Stimulated activated CD4-positive, alpha-beta T cell treated with anti-CD3 and anti-CD28 coated beads, TNF-alpha, amount 100 ng/mL, for 4 hours (primary cell): ENCODE results near the gene RNLS.

Source experiments
- DNase-seq, 3 experiments: peaks; one replicate each; pipeline ENCODE4 v3.0.0-alpha.2; 2020; ENCODE audit warnings: low read depth in 3 of 3

Gene RNLS

DNA sequence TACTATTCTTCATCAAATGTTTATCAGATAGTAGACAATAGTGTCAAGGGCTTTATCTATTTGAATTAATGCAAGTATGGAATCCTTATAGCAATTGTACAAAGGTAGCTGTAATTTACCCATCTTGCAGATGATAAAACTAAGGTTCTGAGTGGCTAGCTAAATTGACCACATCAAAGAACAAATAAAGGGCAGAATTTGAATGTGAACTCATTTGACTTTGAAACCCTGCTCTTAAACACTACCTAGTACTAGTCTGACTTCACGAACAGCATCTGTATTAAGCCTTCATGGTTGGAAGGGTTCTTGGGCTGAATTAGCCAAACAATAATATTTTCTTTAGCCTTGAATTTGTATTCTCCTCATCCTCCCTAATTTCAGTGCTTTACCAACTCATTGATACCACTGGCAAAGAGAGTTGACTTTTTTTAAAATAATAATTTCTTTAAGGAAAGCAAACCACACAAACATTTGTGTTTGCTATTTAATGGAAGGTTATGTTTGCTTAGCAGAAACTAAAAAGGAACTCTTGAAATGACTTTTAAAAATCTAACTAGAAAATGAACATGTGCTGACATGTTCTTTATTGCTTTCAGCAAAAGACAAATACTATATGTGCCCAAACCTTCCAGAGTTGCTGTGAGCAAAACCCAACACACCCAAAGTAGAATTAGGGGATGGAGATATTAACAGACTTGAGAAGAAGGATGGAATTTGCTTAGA, 322.6 kb downstream of the RNLS start:
- no peak for DNase-seq

DNA sequence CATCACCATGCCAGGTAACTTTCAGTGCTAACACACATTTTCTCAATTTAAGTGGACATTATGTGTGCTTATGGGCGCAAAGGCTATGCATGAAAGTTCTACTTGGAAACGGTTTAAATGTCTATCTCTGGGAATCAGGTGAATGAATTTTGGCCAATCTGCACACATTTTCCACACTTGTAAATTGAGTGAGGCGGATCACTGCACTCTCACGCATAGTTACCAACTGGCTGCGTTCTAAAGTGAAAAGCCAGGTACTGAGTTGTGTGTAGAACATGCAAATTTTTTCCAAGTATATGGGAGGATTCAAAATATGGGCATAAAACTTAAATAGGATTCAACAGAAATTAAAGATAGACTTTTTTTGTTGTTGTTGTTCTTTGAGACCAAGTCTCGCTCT, 323.7 kb downstream of the RNLS start:
- no peak for DNase-seq

- DNase-seq: no peak
Observed at GRCh38 chr10:88256886-88257285, 326.2 kb downstream of the RNLS start.

GRCh38 chr10:88256013-88256680, 327.0 kb downstream of the RNLS start:
- no peak for DNase-seq

- DNase-seq: no peak
Observed at GRCh38 chr10:88254091-88254490, 329.0 kb downstream of the RNLS start.

DNA sequence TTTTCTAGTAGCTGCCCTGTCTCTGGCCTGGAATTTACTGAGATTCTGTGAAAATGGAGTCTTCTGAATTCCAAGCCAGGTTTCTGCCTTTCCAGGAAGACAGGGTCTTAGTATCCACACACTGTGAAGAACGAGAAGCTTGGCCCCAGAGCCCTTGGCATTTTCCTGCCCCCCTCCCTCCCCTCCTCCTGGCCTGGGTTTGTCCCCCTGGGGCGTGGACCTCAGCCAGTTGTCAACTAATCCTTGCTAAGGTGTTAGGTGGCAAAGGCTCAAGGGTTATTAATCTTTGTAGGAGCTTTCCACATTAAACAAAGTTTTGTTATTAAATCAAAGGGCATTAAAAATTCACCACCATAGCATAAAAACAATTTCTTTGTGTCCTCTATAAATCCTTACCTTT, 329.5 kb downstream of the RNLS start:
- no peak for DNase-seq

- no peak for DNase-seq
Observed at GRCh38 chr10:88253128-88253527, 330.0 kb downstream of the RNLS start.

- DNase-seq: no peak
Observed at GRCh38 chr10:88249450-88249849, 333.7 kb downstream of the RNLS start.

GRCh38 chr10:88246675-88247074, 336.4 kb downstream of the RNLS start:
- DNase-seq: no peak

DNA sequence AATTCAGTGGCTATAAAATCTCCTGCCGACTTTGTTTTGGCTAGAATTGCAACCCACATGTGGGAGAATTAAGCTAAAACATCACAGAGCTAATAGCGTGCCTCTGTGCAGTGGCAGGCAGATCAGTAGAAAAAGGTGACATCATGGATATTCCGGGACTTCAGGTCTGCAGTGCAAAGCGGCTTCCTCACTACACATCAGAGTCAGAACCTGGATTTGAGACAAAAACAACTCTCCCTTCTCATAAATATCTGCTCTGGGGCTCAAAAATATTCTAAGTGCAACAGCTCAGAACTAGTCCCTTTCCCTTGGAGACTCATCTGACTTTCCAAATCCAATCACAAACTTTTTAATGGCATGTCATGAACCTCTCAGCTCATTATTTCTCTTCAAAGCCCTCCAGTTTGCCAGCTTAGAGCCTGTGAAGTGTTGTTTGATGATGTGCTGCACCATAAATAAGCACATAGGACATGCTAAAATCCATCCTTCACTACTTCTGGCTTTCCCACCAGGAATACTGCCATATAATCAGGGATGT, 337.1 kb downstream of the RNLS start:
- no peak for DNase-seq

DNA sequence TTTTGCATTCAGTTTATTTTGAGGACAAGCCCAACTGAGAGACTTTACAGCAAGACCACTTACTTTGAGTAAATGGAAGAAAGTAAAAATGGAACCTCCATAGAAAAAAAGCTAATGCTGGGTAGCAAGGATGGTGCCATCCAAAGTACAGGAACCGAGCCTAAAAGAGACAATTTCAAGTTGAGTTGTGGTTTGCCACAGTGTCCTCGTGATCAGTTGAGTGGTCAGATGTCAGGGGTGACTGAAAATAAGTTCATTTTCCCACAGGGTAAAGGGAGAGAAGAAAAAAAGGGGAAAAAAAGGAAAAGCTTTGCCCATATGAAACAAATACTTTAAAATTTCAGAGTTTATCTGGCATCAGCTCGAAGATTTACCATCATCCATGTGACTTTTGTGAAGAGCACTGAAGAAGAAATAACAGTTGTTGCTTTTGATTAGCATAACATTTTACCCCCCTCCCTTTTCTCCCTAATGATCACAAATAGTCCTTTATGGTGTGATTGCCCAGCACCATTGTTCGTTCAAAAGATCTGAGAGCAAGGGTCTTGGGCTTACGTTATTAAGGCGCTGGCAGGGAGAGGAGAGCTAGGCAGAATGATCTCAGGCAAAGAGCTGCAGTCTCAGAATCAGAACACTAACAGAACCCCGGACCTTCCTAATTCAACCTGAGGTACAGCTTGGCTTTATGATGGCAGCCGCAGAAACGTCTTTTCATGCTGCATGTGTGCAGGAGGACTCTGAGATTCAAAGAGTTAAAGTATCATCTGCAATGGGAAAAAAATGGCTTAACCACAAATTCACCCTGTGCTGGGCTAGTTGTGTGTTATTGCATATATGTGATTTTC, 338.1 kb downstream of the RNLS start:
- no peak for DNase-seq

DNA sequence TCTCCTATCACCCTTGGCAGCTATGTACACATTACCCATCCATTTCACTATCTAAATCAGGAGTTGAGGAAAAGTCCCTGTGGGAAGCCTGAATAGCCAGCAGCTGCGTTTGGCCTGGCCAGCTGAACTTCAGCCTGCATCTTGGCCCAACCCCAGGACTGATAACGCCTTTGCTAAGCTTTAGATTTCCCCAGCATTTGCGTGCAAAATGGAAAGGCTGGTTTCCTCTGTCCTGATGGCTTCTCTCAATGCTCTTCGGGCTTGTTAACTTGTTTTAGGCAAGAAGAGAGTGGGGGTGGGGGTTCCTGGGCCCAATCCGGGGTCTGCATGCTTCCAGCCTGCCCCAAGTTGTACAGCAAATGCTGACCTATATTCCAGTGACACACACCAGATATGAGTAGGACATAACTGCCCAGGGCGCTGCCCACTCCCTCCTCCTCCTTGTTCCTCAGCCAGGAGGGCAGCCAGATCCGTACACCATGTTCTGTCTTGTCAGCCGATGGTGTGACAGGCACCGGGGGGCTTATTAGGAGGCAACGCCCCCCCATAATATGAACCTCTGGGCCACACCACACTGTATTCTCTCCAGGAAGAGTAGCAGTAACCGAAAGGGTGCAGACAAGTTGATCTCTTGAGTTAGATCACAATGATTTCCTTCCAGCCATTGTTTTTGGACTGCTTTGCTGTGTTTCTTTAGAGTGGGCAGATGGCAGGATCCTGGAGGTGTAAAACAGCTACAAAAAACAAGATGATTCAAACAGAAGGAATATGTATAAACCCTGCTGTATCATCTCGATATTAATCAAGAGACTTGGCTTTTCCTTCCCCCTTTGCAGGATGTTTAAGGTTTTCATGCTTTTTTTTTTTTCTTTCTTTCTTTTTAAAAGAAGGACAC, 339.0 kb downstream of the RNLS start:
- no peak for DNase-seq

- no peak for DNase-seq
Observed at GRCh38 chr10:88243202-88243744, 339.8 kb downstream of the RNLS start.

DNA sequence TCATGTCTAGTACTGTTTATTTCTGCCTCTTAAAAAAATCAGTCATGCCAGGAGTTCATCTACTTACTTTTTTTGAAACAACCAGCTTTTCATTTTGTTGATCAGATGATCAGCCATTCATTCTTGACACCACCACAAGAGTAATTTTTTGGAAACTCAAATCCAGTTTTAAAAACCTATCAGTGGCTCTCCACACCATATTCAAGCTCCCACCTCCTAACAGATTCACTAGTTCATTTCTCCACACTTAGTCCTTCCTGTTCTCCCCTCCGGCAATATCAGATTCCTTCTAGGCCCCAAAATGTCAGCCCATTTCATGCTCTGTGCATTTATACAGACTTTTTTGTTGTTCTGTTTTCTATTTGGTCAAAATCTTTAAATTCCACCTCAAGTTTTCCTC, 341.6 kb downstream of the RNLS start:
- DNase-seq: no peak

- no peak for DNase-seq
Observed at GRCh38 chr10:88239212-88239611, 343.9 kb downstream of the RNLS start.

DNA sequence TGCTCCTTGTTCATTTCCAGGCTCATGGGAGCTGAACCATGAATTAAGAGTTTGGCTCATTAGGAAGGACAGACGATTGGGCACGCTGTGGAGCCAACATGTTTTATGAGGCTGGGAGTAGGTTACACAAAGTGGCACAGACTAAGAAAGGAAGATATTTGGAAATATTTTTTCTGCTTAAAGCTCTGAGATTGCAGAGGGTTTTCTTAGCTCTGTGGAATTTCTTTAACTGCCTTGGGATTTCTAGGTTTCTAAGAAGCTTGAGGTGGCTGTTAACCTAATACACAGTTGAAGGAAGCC, 344.6 kb downstream of the RNLS start:
- DNase-seq: no peak

- DNase-seq: no peak
Observed at GRCh38 chr10:88237896-88238614, 345.1 kb downstream of the RNLS start.

GRCh38 chr10:88236121-88236743, 346.9 kb downstream of the RNLS start:
- DNase-seq: no peak

GRCh38 chr10:88234297-88234696, 348.8 kb downstream of the RNLS start:
- no peak for DNase-seq

DNA sequence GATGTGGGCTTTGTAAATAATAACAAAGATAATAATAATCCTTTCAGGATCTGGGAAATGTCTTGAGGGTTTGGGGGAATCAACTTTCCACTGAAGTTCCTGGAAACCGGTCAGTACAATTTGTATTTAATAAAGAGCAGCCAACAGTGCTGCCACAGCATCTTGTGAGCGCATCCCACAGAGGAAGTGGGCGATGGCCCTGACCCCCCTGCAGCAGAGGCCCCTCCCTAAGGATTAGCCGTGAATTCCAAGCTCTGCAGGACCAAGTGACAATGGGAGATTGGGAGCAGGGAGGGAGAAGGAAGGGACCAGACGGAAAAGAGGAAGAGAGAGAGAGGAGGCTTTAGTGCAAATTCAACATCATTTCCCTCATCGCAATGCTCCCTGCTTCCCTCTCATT, 349.2 kb downstream of the RNLS start:
- DNase-seq: no peak
